ENCODE data around the gene PCMTD2.
"Not testable (repeated sequence)": the region's sequence is repeated elsewhere in the genome, so short reads cannot be mapped to it uniquely, and the experiment has no call there.

- TF ChIP-seq CTCF, POLR2A (IDR thresholded peaks at IDR 0.05): not testable (repeated sequence)
These were observed 61.0 kb downstream of the PCMTD2 start for GRCh38 chr20:64316415-64317083.

All from sigmoid colon (tissue), 3 donors.